Right cardiac atrium (tissue), 5 donors: ENCODE data around the gene TACC3. TPM values are rescaled to one million over a fixed set of nuclear protein-coding genes. Genes with fewer than 3 reads are reported as not detected.

Experiments used
- ATAC-seq, 2 donors: fragments of 200-7000 bp; cut with Tn5 transposase; one replicate each; pipeline versions ENCODE4 v1.8.0 to v1.9.1; 2020; ENCODE audit warnings: moderate library complexity in 2 of 2, mild to moderate bottlenecking in 1 of 2
- DNase-seq, 3 donors: peaks; one replicate each; pipeline ENCODE4 v3.0.0-alpha.2; 2020
- H3K27ac ChIP-seq: one replicate; pipeline ENCODE4 v1.5.1; 2013; ENCODE audit warnings: mild to moderate bottlenecking, low read length, control low read depth, moderate library complexity
- H3K27me3 ChIP-seq: one replicate; pipeline ENCODE4 v1.6.1; 2013; ENCODE audit not compliant: control insufficient read depth, insufficient read depth
- H3K4me1 ChIP-seq: one replicate; pipeline ENCODE4 v1.6.1; 2013; ENCODE audit warnings: low read length; ENCODE audit not compliant: control insufficient read depth, insufficient read depth
- H3K4me3 ChIP-seq: one replicate; pipeline ENCODE4 v1.5.1; 2013; ENCODE audit warnings: low read length, control low read depth
- H3K9me3 ChIP-seq: one replicate; pipeline ENCODE4 v1.6.1; 2013; ENCODE audit warnings: low read length; ENCODE audit not compliant: control insufficient read depth
- WGBS: extraction: QIAGEN DNeasy Blood & Tissue Kit; methylation state at CpG from one replicate; pipeline ENCODE4 v1.1.7; 2013; 5-methylcytosine and 5-hydroxymethylcytosine counted together
- intact Hi-C, 4 donors: fragments of 100-400 bp; cut with DNase I; formaldehyde crosslinking; loops; one replicate each; pipeline versions ENCODE4 v1.11.0 to v1.14.0; 2022 to 2023
- polyA plus RNA-seq: library from polyadenylated mRNA; stranded (reverse); fragments of 200-250 nt; gene quantifications from one replicate; pipeline ENCODE4 v1.2.3, GENCODE V29; 2013
- total RNA-seq, 4 donors: library from RNA; stranded (reverse); fragmentation: NEBNext Ultra II Directional; extraction: Animal tissue kit (Norgen Biotek cat#: 25700); gene quantifications; one replicate each; pipeline ENCODE4 v1.2.1, GENCODE V29; 2021
- donor health status: healthy with polysubstance abuse.
- donor health status: DM: no; HTN: yes; CAD: no.
- donor health status: DM: no; HTN: no; CAD: no.
- donor health status: DM: no; HTN: yes; CAD: no; lungs with severe emphysema.
- donor health status: DM: yes; HTN: yes; CAD: no.

The TACC3 gene
- total and polyA plus RNA-seq, 5 donors: 4.1 to 10.8 (median 6.3) TPM

DNA sequence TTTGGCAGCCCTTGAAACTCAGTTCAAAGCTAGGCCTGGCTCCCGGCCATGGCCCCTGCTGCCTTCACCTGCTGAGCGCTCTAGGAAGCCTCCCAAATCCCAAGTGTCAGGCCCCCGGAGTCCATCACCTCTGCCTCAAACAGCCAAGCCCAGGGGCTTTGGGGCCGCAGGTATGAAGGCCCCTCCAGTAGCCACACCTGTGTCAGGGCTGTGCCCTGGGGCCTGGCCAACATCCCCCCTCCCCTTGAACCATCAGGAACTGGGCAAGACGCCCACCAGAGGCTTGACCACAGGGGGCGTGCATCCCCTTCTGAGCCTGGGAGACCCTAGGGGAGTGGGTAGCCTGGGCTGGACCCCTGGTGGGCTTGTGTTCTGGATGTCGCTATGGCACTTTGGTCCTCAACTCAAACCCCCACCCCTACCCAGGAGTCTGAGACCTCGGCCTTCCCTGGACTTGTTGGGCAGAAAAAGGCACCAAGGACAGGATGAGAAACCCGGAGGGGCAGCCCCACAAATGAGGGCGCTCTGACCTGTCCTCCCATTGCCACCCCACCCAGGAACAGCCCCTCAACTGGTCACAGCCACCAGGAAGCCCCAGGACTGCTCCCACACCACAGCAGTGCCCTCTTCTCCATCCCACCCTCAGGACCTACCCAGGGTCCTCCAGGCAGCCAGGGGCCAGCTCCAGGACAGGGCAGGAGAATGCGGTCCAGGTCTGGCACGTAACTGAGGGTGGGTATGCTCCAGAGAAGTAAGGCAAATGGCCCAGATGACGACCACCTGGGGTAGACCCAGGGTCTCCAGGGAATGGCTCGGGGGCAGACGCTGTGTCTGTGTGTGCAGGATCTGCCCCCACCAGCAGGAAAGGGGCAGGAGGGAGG, 5.0 kb upstream of the TACC3 start:
- 84% methylated on average over 15 of the region's 15 CpGs for WGBS
- Histone ChIP-seq H3K27ac (no peak overlapping the region), H3K4me3 (no peak overlapping the region), H3K27me3 (no peaks in the 10 kb centered on the region), H3K4me1 (peaks cover 5% of the 10 kb centered on the region), H3K9me3 (no peaks in the 10 kb centered on the region)
- no peak for ATAC-seq
- no peak for DNase-seq
- intact Hi-C loops: no loop called here

DNA sequence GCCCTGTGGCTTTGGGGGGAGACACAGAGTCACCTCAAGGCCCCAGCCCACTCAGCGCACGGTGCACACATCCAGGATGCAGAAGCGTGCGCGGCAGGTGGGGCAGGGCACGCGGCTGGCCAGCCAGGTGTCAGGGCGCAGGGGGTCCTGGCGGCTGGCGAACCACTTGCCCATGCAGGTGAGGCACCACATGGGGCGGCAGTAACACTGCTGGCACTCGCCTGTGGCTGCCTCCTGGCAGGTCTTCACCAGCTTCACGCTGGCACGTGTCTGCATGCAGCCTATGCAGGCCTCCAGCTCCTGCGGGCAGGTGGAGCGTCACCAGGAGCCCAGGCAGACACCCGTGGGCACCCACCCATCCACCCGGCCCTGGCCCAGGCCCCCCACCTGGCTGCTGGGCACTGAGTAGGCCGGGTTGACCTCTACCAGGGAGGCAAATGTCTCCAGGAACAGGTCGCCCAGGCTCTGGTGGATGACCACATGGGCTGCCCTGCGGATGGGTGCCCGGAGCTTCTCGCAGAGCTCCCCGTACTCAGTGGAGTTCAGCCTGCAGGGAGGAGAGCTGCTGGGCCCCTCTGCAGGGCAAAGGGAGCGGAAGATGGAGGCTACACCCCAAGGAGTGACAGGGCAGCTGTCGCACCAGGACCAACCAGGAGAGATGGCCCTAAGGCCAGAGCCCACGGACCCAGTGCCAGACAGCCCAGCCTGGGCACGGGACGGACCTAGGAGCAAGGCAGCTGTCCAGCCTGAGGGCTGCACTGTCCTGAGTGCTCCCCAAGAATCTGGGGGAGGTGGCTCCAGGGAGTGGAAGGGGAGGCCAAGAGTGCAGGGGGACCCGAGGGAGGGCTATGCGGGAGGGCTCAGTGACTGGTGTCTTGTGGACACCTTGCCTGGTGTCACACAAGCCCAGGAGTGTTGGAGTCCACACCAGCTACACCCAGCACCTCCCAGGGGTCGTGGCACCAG, 3.9 kb upstream of the TACC3 start:
- Histone ChIP-seq H3K9me3 (no peaks in the 10 kb centered on the region), H3K27ac (no peak overlapping the region), H3K4me3 (no peak overlapping the region), H3K4me1 (peaks cover 5% of the 10 kb centered on the region), H3K27me3 (no peaks in the 10 kb centered on the region)
- 92% methylated on average over 32 of the region's 32 CpGs for WGBS
- DNase-seq (no peak), ATAC-seq (no peak)
- intact Hi-C loops: no loop called here

GRCh38 chr4:1718095-1718850, 3.0 kb upstream of the TACC3 start:
- ATAC-seq (no peak), DNase-seq (peak in 1 of 3 donors; percentile 68)
- intact Hi-C loops: no loop called here
- H3K4me1 ChIP-seq: peaks cover under 1% of the 10 kb centered on the region
- no peak overlapping the region for H3K27ac ChIP-seq
- no peak overlapping the region for H3K4me3 ChIP-seq
- no peaks in the 10 kb centered on the region for H3K27me3 ChIP-seq
- 76% methylated on average over 31 of the region's 31 CpGs for WGBS
- no peaks in the 10 kb centered on the region for H3K9me3 ChIP-seq

DNA sequence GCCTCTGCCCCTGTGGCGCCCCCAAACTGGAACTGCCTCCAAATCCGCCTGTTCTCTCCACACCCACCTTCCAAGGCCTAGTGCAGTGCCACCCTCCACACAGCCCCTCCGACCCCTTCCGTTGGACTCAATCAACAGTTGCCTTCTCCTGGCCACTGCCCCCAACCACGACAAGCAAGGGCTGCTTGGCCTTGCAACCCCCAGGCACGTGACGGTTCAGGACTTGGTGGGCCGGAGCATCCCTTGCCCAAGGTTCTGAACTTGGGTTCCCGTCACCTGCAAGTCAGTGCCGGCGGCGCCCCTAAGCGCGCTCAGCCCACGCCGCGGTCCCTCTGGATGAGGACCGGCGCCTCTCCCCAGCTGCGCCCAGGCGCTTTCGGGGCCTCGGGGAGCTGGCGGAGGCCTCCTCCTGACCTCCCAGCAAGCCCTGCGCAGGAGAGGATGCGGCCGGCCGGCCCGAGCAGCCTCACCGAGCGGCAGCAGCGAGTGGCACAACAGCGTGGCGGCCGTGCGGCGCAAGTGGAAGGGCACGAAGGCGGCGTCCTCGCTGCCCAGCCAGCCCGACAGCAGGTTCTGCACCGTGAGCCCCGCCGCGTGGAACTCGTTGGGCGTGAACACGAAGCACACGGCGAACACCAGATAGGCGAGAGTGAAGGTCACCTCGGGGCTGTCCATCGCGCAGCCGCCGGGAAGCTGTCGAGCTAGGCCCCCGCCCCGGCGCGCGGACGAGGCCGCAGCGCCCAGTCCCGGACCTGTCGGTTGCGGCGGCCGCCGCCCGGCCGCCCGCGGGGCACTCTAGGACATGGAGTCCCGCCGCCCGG, 948 bp upstream of the TACC3 start:
- Histone ChIP-seq H3K9me3 (no peaks in the 10 kb centered on the region), H3K4me3 (peak overlapping the region; percentile 63), H3K4me1 (no peaks in the 10 kb centered on the region), H3K27me3 (no peaks in the 10 kb centered on the region), H3K27ac (peak overlapping the region; percentile 90)
- intact Hi-C loops: loop anchor here in 1 of 4 donors (10.0 kb wide), 1 partner anchor 366 kb away; no protein-coding TSS in a partner anchor
- ATAC-seq: peak; percentile 35 to 38
- WGBS: 1% methylated on average over 79 of the region's 79 CpGs
- peak; percentile 58 to 81 (median 79) for DNase-seq

- WGBS: 5% methylated on average over 61 of the region's 61 CpGs
- no peaks in the 10 kb centered on the region for H3K4me1 ChIP-seq
- intact Hi-C loops: loop anchor here in 1 of 4 donors (10.0 kb wide), 1 partner anchor 367 kb away; no protein-coding TSS in a partner anchor
- DNase-seq: peak in 2 of 3 donors; percentile 62 to 81
- H3K27me3 ChIP-seq: no peaks in the 10 kb centered on the region
- ATAC-seq: no peak
- no peak overlapping the region for H3K27ac ChIP-seq
- peak overlapping the region; percentile 54 for H3K4me3 ChIP-seq
- no peaks in the 10 kb centered on the region for H3K9me3 ChIP-seq
Observed at GRCh38 chr4:1721666-1722550, 587 bp downstream of the TACC3 start.

- ATAC-seq (no peak), DNase-seq (peak in 1 of 3 donors; percentile 45)
- Histone ChIP-seq H3K4me3 (no peak overlapping the region), H3K27me3 (no peaks in the 10 kb centered on the region), H3K27ac (no peak overlapping the region), H3K4me1 (no peaks in the 10 kb centered on the region), H3K9me3 (no peaks in the 10 kb centered on the region)
- intact Hi-C loops: loop anchor here in 1 of 4 donors (10.0 kb wide), 1 partner anchor 368 kb away; no protein-coding TSS in a partner anchor
- 44% methylated on average over 18 of the region's 18 CpGs for WGBS
Observed at GRCh38 chr4:1722551-1723118, 1.3 kb downstream of the TACC3 start.

DNA sequence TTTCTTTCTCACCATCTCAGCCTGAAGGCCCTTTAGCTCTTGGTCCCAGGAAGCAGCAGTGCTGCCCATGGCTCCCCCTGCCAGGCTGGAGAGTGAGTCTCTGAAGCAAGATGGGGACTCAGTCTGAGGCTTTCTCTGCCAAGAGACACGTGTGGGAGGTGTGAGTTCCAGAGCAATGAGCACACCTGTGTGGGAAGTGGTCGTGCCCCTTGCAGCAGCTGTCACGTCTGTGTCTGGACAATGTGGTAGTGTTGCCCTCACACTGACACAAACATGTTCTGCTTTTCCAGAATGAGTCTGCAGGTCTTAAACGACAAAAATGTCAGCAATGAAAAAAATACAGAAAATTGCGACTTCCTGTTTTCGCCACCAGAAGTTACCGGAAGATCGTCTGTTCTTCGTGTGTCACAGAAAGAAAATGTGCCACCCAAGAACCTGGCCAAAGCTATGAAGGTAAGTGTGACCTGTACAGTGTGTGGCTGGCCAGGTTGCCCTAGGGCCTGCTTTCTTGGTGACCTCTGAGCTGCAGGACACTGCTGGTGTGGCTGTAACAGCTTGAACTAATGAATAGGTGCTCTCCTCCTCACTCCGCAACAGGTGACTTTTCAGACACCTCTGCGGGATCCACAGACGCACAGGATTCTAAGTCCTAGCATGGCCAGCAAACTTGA, 1.9 kb downstream of the TACC3 start:
- Histone ChIP-seq H3K9me3 (no peaks in the 10 kb centered on the region), H3K27me3 (no peaks in the 10 kb centered on the region), H3K4me3 (no peak overlapping the region), H3K27ac (no peak overlapping the region), H3K4me1 (no peaks in the 10 kb centered on the region)
- 71% methylated on average over 12 of the region's 12 CpGs for WGBS
- DNase-seq (no peak), ATAC-seq (no peak)
- intact Hi-C loops: loop anchor here in 1 of 4 donors (10.0 kb wide), 1 partner anchor 368 kb away; no protein-coding TSS in a partner anchor

DNA sequence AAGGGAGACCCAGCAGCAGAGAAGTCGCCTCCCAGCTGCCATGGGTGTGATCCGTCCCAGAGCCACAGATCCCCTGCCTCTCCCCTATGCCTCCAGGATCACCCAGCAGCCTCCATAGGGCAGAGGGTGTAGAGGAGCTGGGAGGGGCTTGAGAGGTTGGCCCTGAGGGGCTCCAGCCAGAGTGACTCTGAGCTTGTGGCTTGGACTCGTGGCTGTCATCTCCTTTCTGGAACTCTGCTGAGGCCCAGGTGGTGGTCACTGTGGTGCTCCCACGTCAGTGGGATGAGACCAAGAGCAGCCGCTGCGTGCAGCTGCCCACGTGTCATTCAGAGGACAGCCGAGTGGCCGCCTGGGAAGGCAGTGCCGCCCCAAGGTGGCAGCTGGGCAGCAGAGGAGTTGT, 4.2 kb downstream of the TACC3 start:
- intact Hi-C loops: loop anchor here in 3 of 4 donors (2.0 to 10.0 kb wide), 3 partner anchors 17 to 371 kb away; no protein-coding TSS in a partner anchor
- Histone ChIP-seq H3K27me3 (no peaks in the 10 kb centered on the region), H3K9me3 (no peaks in the 10 kb centered on the region), H3K4me3 (no peak overlapping the region), H3K27ac (no peak overlapping the region), H3K4me1 (no peaks in the 10 kb centered on the region)
- 86% methylated on average over 10 of the region's 10 CpGs for WGBS
- ATAC-seq (no peak), DNase-seq (peak in 1 of 3 donors; percentile 52)
